Parietal lobe (tissue), 2 donors: ENCODE data around the gene NFKBIE. TPM values are rescaled to one million over a fixed set of nuclear protein-coding genes. Genes with fewer than 3 reads are reported as not detected.

ENCODE experiments used
- small RNA-seq: library from RNA; depleted of rRNA; stranded (forward); fragments of <200 nt; gene quantifications from one replicate; pipeline ENCODE3, GENCODE V24; 2014; ENCODE audit warnings: low replicate concordance
- total RNA-seq: library from RNA; depleted of rRNA; stranded (reverse); fragments of >200 nt; gene quantifications from one replicate; pipeline ENCODE4 v1.2.3, GENCODE V29; 2014

The NFKBIE gene
- 7.8 TPM for total RNA-seq

DNA sequence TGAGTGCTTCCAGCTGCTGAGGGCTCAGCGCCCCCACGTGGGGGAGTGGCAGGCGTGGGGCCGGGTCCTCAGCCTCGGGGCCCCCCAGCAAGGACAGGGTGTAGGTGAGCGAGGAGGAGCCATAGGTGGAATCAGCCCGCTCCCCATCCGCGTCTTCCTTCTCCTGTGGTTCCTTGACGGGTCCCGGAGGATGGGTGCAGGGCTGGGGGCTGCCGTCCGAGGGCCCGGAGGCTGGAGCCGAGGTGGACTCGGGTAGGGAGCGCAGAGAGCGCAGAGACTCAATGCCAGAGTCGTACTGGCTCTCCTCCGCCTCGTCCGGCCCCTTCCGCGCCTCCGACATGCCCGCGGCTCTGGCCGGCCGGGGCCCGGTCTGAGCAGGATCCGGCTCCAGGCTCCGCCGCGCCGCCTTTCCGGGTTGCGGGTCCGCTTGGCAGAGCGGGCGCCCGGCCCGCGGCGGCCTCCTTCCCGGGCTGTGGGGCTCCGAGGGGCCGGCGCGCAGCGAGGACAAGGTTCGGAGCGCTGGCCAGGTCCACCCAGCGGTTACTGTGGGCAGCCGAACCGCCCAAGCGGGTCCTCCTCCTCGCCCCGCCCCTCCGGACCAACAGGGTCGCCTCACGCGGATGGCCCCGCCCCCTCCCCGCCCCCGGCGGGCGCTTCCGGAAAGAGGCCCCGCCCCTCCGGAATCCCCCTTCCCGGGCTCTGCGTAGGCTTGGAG lies at the start of gene NFKBIE:
Gene NFKBIE, minus strand, starts transcription at position 545 of the 715 bp plus-strand sequence. Its CDS starts 205 bp downstream, at position 340.

DNA sequence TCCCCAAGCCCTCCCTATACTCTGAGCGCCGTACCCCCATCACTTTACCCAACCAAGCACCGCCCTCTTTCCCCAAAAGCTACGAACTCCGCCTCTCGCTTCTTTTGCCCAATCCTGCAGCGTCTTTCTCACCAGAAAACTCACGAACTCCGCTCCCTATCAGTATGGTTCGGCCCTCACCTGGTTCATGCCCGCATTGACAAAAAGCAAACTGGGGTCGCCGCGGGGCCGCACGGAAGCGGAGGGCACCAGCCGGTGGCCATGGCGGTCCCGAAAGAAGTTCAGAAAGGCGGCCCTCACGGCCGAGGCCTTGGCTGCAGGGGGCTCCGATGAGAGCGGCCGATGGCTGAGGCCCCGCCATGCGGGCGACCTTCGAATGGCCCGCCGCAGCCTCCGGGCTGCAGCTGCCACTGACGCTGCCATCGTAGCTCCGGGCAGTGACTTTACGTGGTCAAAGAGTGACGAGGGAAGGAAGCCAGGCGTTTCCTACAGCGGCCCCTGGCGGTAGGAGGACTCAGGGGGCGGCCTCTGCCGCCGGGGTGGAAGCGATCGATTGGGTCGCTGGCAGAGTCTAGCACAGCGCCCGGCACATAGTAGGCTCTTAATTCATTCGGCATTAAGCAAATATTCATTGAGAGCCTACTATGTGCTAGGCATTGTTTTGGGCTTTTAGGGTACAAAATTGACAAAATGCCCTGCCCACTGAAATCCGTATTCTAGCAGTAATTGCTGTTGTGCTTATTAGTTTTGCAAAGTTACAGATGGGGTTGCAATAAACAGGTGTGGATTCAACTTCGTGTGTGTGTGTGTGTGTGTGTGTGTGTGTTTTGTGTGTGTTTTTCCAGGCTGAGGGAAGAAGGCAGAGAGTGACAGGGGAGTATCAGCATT lies 47.8 kb upstream of the NFKBIE start, which contains the start of gene AARS2:
Gene AARS2, minus strand, starts transcription at position 447 of the 888 bp plus-strand sequence. Its CDS starts 24 bp downstream, at position 423.

DNA sequence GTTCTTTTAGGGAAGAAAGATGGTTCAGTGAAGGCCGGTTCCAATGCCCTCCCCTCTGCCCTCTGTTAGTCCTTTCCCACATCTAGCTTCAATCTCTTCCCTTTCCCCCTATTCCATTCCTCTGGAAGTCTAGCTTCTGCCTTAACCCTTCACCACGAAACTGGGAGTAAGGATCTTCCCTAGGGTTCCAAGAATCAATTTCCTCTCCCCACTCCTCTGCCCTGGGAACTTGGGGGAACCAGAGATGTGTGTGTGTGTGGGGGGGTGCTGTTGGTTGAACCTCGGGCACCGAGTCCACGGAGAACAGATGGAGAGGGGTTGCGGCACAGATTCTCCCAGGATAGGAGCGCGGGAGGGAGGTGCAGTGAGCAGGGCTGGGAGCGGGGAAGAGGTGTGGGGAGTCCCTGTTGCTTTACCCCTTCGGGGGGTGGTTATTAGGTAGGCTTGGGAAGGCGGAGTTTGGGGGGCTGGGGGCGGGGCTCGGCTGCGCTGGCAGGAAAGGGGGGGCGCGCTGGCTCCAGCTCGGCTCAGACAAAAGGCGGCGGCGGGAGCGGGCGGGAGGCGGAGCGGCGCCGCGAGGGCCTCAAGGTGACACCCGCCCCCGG lies 4.7 kb upstream of the NFKBIE start, which contains the start of gene TMEM151B:
Gene TMEM151B, plus strand, starts transcription at position 530 of the 605 bp plus-strand sequence. CDS start 293 bp downstream, outside the sequence.

GRCh38 chr6:44257025-44257752 lies 8.2 kb downstream of the NFKBIE start, which contains the start of gene SLC35B2:
Gene SLC35B2 (minus strand): TSS chr6:44257528. CDS start chr6:44257410, 118 bp downstream.

GRCh38 chr6:44246663-44247337 lies 18.6 kb downstream of the NFKBIE start, which contains the start of gene HSP90AB1:
Gene HSP90AB1 (plus strand): TSS chr6:44247101. CDS start chr6:44248630, 1,529 bp downstream.

GRCh38 chr6:44223319-44224028 lies 41.9 kb downstream of the NFKBIE start, which contains the start of gene SLC29A1:
Gene SLC29A1 (plus strand): TSS chr6:44223595. CDS start chr6:44227314, 3,719 bp downstream.

GRCh38 chr6:44216677-44217331 lies 48.5 kb downstream of the NFKBIE start, which contains the start of gene MYMX:
Gene MYMX (plus strand): TSS chr6:44216926. CDS start chr6:44217472, 546 bp downstream.

Small RNAs within 50 kb of the gene (small RNA-seq; reads per million reads assigned to genes)
- gene RN7SL811P, result not detected

Other genes with a start within 250 kb of the NFKBIE start
- 30.7 TPM for gene MRPL14, start 138.1 kb downstream of the NFKBIE start, total RNA-seq
- 47.6 TPM for gene TMEM63B, start 138.0 kb downstream of the NFKBIE start, total RNA-seq
- not detected for gene CAPN11, start 106.7 kb downstream of the NFKBIE start, total RNA-seq
- not detected for gene MYMX, start 48.6 kb downstream of the NFKBIE start, total RNA-seq
- gene SLC29A1, start 42.0 kb downstream of the NFKBIE start, total RNA-seq, result 10.0 TPM
- 428 TPM for gene HSP90AB1, start 18.4 kb downstream of the NFKBIE start, total RNA-seq
- gene SLC35B2, start 8.0 kb downstream of the NFKBIE start, total RNA-seq, result 31.0 TPM
- 63.2 TPM for gene TMEM151B, start 4.9 kb upstream of the NFKBIE start, total RNA-seq
- 20.0 TPM for gene AARS2, start 47.8 kb upstream of the NFKBIE start, total RNA-seq
- not detected for gene SPATS1, start 77.1 kb upstream of the NFKBIE start, total RNA-seq
- 43.8 TPM for gene CDC5L, start 122.2 kb upstream of the NFKBIE start, total RNA-seq